GM19395 (cell line): ENCODE results near the gene GPS2.
"Not testable (repeated sequence)": the region's sequence is repeated elsewhere in the genome, so short reads cannot be mapped to it uniquely, and the experiment has no call there.

Experiments
- ATAC-seq: cut with Tn5 transposase; IDR thresholded peaks from one replicate; pipeline ENCODE4 v1.9.1; 2021; ENCODE audit warnings: mild to moderate bottlenecking, moderate library complexity; ENCODE audit not compliant: unreplicated experiment

GPS2 gene

DNA sequence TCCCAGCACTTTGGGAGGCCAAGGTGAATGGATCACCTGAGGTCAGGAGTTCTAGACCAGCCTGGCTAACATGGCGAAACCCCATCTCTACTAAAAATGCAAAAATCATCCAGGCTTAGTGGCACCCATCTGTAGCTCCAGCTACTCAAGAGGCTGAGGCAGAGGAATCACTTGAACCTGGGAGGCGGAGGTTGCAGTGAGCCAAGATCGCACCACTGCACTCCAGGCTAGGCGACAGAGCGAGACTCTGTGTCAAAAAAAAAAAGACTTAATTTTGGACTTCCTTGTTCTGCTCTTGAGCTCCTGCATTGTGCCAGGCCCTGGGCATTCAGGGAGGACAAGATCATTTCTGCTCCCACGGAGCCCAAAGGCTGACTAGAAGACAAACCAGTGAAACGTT, 22.4 kb upstream of the GPS2 start:
- ATAC-seq, result not testable (repeated sequence)

DNA sequence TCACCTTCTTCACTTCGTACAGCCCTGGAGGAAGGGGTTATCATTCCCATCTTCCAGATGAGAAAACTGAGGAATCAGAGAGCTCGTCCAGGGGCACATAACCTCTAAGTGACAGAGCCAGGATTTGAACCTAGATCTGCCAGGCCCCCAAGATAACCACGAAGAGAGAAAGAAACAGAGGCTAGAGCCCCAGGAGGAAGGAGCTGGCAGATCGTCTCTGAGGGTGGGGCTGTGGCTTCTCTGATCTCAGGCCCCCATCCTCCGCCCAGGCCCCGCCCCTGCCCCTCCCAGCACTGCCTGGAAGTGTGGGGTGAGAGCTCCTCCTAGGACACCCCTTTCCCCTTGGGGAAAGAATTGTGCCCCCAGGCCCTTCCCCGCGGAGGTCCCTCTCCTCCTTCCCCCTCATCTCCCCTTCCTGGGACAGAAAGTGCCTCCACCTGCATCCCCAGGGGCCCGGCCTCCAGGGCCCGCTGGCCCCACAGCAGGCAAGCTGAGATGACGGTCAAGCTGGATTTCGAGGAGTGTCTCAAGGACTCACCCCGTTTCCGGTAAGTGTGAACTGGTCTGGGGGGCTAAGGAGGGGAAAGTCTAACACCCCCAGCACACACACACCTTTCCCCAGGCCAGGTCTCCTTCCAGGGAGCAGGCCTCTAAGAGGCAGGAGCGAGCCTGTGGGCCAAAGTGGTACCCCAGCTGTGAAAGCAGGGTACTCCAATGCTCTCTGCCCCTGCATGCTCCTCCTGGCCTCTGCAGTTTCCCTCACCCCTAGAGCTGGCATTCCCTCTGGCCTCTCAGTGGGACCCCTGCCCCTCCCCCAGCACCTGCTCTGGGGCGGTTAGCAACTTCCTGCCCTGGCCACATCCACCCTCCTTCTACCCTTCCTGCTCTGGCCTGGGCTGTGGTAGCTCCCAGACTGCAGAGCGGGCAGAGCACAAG, 21.3 kb upstream of the GPS2 start, which contains the start of gene ACAP1:
ACAP1 (plus strand) TSS at position 290 of the 936 bp plus-strand sequence; CDS start at position 496, 206 bp downstream.
- ATAC-seq, result no peak

DNA sequence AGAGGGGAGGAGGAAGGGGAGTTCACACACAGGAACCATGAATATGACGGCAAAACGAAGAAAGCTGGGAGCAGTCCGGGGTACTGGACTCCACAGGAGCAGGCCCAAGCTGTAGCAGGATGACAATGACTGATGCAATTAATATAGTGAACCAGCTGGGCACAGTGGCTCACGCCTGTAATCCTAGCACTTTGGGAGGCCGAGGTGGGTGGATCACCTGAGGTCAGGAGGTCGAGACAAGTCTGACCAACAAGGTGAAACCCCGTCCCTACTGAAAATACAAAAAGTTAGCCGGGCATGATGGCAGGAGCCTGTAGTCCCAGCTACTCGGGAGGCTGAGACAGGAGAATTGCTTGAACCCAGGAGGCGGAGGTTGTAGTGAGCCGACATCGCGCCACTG, 20.6 kb upstream of the GPS2 start:
- ATAC-seq, result not testable (repeated sequence)

DNA sequence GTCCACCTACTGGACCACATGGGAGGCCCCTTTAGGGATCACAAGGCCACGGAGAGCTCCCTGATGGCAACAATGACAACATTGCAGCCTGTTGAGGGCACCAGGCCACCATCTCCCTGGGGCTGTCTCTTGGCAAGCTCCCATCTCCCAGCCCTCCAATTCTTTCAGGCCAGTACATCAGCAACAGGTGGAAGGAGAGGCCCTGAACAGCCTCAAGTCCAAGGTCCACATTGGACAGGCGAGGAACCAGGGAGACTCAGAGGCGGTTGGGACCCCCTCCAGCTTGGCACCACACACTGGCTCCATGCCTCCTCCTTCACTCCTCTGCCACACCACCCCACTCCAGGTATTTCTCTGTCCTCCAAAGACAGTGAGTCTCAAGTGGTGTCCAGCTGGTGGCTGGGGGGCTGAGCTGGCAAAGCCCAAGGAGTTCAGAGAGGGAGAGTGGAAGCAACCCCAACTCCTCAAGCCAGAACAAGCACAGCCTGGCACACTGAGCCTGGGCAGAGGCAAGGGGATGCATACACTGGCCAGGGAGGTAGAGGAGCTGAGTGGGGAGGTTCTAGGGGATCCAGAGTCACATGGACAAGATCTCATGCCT, 19.9 kb upstream of the GPS2 start:
- ATAC-seq, result no peak

DNA sequence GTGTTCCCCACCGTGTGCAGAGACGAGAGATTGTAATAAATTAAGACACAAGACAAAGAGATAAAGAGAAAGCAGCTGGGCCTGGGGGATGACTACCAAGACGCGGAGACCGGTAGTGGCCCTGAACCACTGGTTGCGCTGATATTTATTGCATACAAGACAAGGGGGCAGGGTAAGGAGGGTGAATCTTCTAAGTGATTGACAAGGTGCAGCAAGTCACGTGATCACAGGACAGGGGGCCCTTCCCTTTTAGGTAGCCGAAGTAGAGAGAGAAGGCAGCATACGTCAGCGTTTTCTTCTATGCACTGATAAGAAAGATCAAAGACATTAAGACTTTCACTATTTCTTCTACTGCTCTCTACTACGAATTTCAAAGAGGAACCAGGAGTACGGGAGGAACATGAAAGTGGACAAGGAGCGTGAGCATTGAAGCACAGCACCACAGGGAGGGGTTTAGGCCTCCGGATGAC, 17.5 kb upstream of the GPS2 start:
- ATAC-seq, result not testable (repeated sequence)

DNA sequence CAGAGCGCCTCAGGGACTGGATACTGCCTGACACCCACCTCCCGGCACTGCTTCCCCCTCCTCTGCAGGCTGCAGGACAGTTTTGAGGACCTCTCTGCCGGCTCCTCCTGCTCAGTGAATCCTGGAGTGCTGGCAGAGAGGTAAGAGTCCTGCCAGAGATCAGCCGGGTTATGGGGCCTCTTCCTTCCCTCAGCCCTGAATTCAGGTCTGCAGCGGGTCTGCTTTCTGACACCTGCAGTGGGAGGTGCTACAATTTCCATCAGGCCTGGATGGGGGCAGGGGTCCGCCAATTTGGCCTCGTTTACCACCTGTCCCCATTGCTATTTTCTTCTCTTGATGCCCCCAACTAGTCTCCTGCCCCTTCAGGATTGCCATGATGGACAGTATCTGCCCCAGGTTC, 17.0 kb upstream of the GPS2 start:
- ATAC-seq, result no peak

DNA sequence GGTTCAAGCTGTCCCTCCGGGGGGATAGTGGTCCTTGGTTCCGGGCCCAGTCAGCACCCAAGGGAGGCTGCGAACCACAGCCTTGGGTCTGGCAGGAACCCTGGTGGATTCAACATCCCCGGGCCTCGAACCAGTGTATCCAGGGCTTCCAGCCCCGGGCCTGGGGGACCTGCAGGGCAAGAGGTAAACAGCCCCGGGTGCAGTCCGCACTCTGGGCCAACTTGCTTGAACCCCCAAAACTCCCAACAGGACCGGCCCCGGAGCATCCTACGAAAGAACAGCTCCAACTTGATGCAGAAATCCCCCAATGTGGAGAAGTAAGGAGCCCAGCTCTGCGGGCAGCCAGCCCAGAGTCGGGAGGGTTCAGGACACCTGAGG, 15.5 kb upstream of the GPS2 start:
- no peak for ATAC-seq

DNA sequence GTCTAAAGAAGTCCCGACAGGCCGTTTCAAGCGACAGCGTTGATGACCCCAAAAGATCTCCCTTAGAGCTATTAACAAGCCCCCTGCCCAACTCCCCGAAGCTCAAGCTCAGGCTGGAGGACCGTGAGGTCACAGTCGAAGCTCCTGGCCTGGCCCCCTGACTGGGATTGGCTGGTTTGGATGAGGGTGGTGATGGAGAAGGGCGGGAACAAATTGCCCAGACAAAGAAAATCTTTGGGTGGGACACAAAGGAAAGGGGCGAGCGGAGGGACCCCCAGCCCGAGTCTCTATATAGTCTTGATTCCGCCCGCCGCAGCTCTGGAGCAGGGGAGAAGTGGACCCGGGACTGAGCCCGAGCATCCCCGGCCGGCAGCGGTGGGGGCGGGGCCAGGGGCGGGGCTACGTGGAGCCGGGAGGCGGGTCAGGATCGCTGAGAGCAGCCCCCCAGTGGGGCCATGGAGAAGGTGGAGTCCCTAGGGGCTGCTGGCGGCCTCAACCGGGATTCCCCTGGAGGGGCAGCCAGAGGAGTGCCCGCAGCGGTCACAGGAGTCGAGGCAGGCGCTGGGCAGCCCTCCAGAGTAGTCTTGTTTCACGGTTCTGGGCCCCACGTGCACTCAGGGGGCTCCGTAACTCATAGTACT, 15.0 kb upstream of the GPS2 start:
- peak; percentile 45 for ATAC-seq

DNA sequence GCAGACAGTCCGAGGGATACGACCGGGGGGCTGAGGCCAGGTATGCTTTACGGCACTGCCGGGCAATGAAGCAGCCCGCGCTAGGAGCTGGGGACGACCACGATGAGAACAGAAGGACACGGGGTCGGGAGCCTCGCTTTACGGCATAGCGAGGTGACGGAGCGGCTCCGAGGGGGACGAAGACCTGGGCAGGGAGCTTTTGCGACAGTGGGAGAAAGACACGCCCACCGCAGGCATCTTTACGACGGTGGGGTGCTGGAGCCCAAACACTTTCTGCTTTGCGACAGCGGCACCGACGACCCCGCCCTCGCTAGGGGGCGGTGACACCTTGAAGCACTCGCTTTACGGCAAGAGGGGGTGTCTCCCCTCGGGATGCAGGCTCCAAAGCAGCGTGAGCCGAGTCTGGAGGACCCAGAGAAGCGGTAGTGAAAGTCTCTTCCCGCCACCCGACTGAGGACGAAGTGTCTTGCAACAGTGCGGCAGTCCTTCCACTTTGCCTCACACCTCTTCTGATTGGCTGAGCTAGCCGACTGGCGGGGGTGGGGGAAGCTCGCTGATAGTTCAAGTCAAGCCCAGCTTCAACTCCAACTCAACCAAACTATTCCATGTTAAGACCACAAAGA, 14.3 kb upstream of the GPS2 start:
- peak; percentile 59 for ATAC-seq

DNA sequence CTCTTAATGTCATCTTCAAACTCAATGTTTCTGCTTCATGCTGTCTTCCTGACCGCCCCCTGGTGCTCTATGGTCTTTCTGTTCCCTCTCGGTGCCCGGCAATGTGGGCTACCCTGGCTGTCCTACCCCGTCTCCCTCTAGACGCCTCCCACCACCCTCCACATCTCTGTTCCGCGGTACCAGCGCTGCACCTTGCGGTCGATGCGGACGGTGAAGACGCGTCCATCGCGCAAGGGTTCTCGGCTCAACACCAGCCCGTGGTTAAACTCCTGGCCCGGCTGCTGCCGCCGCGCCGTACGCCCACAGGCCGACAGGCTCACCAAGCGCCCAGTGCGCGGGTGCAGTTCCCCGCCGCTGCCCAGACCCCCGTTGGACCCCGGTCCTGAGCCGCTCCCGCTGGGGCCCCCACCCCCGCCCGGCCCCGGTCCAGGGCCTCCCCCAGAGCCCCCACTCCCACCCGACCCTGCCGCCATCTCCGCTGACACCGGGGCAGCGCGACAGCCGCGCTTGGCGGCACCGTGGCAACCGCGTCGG, 13.7 kb upstream of the GPS2 start, which contains the start of gene NEURL4:
NEURL4 (minus strand) TSS at position 496 of the 534 bp plus-strand sequence; CDS start at position 473, 23 bp downstream.
- peak; percentile 13 for ATAC-seq

DNA sequence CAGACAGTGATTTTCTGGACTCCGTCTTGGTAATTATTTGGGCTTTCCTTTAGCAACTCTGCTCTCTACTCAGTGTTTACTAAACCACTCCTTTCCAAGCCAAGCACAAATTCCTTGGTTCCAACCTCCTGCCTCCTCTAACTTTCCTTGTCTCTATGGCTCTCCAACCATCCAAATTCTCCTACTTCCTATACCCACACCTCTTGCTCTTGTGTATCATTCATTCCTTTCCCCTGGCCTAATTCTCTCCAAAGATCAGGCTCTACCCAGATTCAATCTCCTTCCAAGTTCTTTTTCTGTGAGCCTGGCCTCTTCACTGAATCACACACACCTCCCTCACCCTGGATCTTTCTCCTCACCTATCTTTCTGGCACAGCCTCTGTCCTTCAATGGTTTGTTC, 12.8 kb upstream of the GPS2 start:
- ATAC-seq, result no peak

DNA sequence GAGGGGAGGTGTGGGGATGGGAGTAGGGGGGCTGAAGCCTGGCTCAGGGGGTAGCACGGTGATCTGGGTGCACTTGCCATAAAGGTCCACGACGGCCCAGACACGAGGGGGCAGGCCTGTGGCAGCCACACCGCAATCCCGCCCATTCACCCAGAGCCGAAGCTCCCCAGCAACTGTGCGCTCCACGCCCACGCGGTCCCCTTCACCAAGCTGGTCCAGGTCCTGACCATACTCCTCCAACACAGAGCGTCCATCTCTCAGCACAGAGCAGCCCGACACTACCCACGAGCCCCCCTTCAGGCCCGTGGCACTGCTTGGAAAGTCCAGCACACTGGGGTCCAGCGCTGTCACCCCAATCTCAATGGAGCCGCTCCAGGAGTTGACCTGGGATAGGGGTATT, 12.3 kb upstream of the GPS2 start:
- ATAC-seq, result no peak

DNA sequence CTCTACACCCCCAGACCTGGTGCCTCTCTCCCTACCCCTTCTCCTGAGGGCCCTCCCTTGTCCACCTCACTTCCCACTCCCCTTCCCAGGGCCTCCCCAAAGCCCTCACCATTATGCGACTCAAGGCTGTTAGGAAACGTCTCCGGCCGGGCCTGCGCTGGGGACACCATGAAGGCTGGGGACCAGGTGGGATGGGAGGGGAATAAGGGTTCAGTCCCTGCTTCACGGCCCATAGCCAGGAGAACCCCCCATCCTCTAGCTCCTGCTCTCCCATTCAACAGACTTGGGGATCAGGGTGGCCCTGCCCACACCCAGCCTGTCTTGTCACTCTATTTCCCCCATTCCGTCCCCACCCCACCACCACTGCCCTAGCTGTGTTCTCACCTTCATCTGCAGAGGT, 11.9 kb upstream of the GPS2 start:
- no peak for ATAC-seq

DNA sequence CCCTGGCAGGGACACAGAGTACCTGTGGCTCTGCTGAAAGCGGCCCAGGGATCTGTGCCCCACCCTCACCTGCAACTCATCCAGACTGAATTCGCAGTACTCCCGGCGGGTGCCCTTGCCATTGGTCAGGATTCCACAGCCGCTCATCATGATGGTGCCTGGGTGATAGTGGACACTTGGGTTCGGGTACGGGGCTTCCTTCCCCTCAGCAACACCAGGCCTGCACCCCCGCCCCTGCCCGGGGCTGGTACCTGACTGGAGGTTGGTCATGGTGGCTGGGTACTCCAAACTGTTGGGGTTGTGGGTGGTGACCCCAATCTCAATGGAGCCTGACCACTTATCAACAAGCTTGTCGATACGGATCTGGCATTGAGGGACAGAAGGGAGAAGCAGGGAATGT, 11.0 kb upstream of the GPS2 start:
- ATAC-seq, result no peak

DNA sequence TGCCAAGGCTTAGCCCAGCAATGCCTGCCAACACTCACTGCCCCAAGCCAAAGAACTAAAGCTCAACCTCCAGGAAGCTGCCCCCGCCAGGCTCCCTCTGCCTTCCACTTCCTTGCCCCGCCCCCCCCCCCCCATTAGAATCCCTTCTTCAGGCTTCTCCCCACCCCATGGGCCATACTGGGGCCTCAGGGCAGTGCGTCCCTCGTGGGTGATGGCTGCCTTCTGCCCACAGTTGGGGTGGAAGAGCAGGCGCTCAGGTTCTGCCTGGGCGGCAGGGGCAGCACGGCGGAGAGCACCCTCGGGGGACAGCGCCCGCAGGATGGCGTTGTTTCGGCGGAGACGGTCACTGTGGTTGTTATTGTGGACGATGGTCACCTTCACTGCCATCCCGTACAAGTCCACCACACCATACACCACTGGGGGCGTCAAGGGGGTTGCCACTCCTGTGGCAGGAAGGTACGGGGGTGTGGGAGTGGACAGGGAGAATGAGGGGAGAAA, 9.9 kb upstream of the GPS2 start:
- ATAC-seq, result no peak

DNA sequence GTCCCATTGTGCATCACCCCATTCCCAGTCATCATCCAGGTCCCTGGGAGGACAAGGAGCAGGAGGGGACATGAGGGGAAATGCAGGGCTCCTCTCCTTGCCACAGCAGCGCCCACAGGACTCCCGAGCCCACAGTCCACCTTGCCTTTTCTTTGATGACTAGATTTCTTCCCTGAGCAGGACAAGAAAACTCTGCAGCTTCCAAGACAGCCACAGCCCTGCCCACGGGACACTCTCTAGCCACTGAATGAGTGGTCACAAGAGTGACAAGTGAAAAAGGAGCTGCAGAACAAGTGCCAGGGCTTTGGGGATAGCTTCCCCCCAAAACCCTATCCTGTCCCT, 9.2 kb upstream of the GPS2 start:
- no peak for ATAC-seq

DNA sequence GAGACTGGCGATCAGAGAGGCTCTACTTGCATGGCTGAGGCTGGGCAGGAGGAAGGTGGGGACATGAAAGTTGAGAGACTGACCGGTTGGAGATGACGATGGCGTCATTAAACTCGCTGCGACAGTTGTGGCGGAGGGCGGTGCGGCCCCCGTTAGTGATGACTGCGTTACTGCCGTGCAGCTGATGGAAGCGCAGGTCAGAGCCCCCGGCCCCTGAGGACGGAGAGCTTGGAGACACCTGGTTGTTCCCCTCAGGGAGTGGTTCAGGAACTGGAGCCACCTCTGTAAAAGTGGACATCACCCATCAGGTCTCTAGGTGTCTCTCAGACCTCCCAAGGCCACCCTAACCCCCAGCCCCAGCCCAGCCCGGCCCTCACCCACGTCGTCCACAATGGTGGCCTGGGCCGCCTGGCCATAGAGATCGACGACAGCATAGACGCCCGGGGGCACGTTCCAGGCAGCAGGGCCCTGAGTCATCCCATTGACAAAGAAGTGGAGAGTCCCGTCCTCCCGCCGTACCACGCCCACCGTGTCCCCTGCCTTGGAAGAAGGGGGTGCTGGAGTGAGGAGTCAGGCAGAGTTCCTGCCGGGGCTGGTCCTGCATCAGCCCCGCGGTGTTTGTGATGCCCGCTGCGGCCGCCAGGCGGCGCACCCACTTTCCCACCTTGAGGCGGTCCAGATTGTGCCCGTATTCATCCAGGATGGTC, 8.7 kb upstream of the GPS2 start:
- no peak for ATAC-seq

DNA sequence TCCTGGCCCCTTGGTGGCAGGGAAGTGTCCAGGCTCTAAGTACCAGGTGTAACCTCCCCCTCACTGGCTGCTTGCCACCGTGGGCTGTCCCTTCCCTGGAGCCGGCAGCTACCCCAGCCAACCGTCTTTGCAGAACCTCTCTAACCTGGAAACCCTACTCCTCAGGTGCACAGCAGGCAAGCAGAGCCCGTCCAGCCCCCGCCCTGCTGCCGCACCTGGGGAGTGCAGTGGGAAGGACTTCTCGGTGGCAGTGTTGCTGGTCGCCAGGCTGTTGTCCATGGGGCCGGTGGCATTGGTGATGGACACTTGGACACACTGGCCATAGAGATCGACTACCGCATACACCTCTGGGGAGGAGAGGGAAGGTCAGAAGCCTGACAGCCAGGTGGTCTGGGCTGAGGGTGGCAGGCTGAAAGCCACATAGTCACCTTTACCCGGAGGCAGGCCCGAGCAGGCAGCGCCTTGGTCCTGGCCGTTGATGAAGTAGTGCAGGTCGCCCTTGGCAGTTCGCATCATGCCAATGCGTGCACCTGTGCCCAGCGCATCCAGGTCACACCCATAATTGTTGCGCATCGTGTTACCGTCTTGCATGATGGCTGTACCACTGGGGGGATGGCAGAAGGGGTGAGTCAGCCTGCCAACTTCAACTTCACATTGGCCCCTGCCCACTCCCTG, 7.5 kb upstream of the GPS2 start:
- ATAC-seq, result no peak

DNA sequence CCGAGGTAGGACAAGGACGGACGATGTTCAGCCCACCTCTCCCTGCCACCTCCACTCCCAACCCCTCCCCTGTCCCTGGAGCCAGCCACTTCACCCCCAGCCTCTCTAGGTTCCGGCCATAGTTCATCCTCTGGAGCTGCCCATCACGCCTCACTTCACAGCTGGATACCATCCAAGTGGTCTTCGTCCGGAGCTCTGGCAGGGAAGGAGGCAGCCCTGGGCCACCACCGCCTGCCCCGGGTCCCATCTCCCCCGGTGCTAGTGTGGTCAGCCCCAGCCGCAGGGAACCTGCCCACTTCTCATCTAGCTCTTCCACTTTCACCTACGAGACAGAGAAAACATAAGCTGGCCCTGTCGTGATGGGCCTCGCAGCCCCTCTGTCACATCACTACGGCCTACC, 6.3 kb upstream of the GPS2 start:
- ATAC-seq, result no peak
